Rectal smooth muscle tissue (tissue), 1 donor: ENCODE data around the gene DDX17.

ENCODE experiments used
- H3K27ac ChIP-seq: one replicate; pipeline ENCODE4 v1.7.0; 2013; ENCODE audit warnings: low read depth, low read length, inconsistent platforms
- H3K27me3 ChIP-seq: one replicate; pipeline ENCODE4 v1.7.0; 2013; ENCODE audit warnings: low read length; ENCODE audit not compliant: control insufficient read depth, insufficient read depth
- H3K36me3 ChIP-seq: one replicate; pipeline ENCODE4 v1.7.0; 2013; ENCODE audit warnings: low read length; ENCODE audit not compliant: control insufficient read depth, insufficient read depth
- H3K4me1 ChIP-seq: one replicate; pipeline ENCODE4 v1.7.0; 2013; ENCODE audit warnings: low read length; ENCODE audit not compliant: control insufficient read depth, insufficient read depth
- H3K4me3 ChIP-seq: one replicate; pipeline ENCODE4 v1.7.0; 2013; ENCODE audit warnings: low read length
- H3K9ac ChIP-seq: one replicate; pipeline ENCODE4 v1.7.0; 2013; ENCODE audit warnings: low read length

Gene DDX17

GRCh38 chr22:38489561-38490145, 16.5 kb downstream of the DDX17 start:
- Histone ChIP-seq H3K36me3 (peaks cover 66% of the 10 kb centered on the region), H3K27ac (no peak overlapping the region), H3K4me1 (peaks cover 7% of the 10 kb centered on the region), H3K27me3 (no peaks in the 10 kb centered on the region), H3K4me3 (no peak overlapping the region), H3K9ac (no peak overlapping the region)

GRCh38 chr22:38489142-38489541, 17.0 kb downstream of the DDX17 start:
- Histone ChIP-seq H3K4me1 (peaks cover 7% of the 10 kb centered on the region), H3K36me3 (peaks cover 61% of the 10 kb centered on the region), H3K4me3 (no peak overlapping the region), H3K27ac (no peak overlapping the region), H3K27me3 (no peaks in the 10 kb centered on the region), H3K9ac (no peak overlapping the region)

DNA sequence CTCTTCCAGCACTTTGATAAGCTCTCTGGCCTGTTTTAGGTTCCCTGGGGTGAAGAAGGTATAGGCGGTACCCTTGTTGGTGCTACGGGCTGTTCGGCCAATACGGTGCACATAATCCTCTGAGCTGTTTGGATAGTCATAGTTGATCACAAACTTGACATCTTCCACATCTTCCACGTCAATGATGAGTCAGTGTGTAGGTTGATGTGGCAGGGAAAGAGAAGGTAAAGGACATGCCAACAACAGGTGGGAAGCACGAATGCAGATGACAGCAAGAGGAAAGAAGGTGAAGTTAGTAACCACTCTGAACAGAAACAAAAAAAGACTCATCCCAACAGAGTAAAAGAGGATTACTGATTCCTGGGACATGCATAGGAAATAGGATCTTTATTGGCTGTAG, 18.2 kb downstream of the DDX17 start:
- Histone ChIP-seq H3K36me3 (peaks cover 58% of the 10 kb centered on the region), H3K4me1 (peaks cover 7% of the 10 kb centered on the region), H3K27ac (no peak overlapping the region), H3K4me3 (no peak overlapping the region), H3K9ac (no peak overlapping the region), H3K27me3 (no peaks in the 10 kb centered on the region)

GRCh38 chr22:38485783-38486182, 20.3 kb downstream of the DDX17 start:
- no peak overlapping the region for H3K9ac ChIP-seq
- no peak overlapping the region for H3K4me3 ChIP-seq
- no peaks in the 10 kb centered on the region for H3K27me3 ChIP-seq
- no peak overlapping the region for H3K27ac ChIP-seq
- peaks cover 4% of the 10 kb centered on the region for H3K4me1 ChIP-seq
- peaks cover 60% of the 10 kb centered on the region for H3K36me3 ChIP-seq

- Histone ChIP-seq H3K4me1 (no peaks in the 10 kb centered on the region), H3K27me3 (no peaks in the 10 kb centered on the region), H3K36me3 (peaks cover 50% of the 10 kb centered on the region), H3K27ac (no peak overlapping the region), H3K4me3 (no peak overlapping the region), H3K9ac (no peak overlapping the region)
Observed at GRCh38 chr22:38484244-38484643, 21.9 kb downstream of the DDX17 start.

- H3K4me3 ChIP-seq, result no peak overlapping the region
- H3K27ac ChIP-seq, result no peak overlapping the region
- no peaks in the 10 kb centered on the region for H3K4me1 ChIP-seq
- H3K27me3 ChIP-seq, result no peaks in the 10 kb centered on the region
- H3K36me3 ChIP-seq, result peaks cover 37% of the 10 kb centered on the region
- no peak overlapping the region for H3K9ac ChIP-seq
Observed at GRCh38 chr22:38482662-38483308, 23.3 kb downstream of the DDX17 start.

GRCh38 chr22:38481871-38482332, 24.2 kb downstream of the DDX17 start:
- Histone ChIP-seq H3K9ac (no peak overlapping the region), H3K4me1 (no peaks in the 10 kb centered on the region), H3K36me3 (peaks cover 34% of the 10 kb centered on the region), H3K27me3 (no peaks in the 10 kb centered on the region), H3K4me3 (no peak overlapping the region), H3K27ac (no peak overlapping the region)

DNA sequence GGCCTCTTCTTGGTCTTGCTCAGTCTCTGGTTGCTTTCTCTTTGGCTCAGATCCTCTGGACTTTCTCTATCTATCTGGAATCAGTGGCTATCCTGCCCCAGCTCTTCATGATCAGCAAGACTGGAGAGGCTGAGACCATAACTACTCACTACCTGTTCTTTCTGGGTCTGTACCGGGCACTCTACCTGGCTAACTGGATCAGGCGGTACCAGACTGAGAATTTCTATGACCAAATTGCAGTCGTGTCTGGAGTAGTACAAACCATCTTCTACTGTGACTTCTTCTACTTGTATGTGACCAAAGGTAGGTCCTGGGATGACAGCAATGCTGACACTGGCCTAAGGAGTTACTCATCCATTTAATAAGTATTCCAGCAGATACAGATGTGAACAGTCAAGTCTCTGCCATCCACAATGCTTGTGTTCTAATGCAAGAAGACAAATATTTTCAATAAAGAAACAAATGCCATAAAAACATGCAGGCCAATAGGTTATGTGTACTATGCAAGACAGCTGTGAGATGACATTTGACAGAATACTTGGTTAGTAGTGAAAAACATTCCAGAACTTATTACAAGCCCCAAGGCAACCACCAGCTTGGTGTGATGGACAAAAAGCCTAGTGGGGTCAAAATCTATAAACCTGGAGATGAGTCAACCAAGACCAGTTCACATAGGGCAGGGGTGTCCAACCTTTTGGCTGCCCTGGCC, 24.8 kb downstream of the DDX17 start:
- H3K36me3 ChIP-seq, result peaks cover 30% of the 10 kb centered on the region

GRCh38 chr22:38479096-38479837, 26.8 kb downstream of the DDX17 start:
- Histone ChIP-seq H3K4me1 (no peaks in the 10 kb centered on the region), H3K27ac (no peak overlapping the region)

More for the DNA sequence above, 24.8 kb downstream of the DDX17 start:
- H3K4me3 ChIP-seq, result no peak overlapping the region
- no peaks in the 10 kb centered on the region for H3K27me3 ChIP-seq
- no peak overlapping the region for H3K27ac ChIP-seq
- H3K9ac ChIP-seq, result no peak overlapping the region
- no peaks in the 10 kb centered on the region for H3K4me1 ChIP-seq

DNA sequence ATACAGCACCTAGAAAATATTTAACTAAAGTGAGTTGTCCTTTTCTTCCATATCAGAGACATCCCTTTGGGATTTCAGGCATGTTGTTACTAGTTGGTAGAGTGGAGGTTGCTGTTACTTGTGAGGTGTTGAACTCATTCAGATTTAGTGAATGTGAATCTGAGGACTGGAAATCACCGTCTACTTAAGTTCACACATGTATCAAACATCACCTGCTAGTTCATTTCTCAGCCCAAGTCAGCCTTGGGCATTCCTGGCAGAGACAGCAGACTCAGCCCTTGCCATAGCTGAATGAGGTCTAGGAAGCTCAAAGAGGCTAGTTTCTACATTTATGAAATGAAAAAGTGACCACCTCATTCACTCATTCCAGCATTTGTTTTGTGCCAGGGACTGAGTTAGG, 28.5 kb downstream of the DDX17 start:
- H3K4me1 ChIP-seq, result no peaks in the 10 kb centered on the region
- H3K27me3 ChIP-seq, result no peaks in the 10 kb centered on the region
- H3K4me3 ChIP-seq, result no peak overlapping the region
- H3K36me3 ChIP-seq, result peaks cover 11% of the 10 kb centered on the region
- no peak overlapping the region for H3K9ac ChIP-seq
- H3K27ac ChIP-seq, result no peak overlapping the region

More at GRCh38 chr22:38479096-38479837, 26.8 kb downstream of the DDX17 start:
- Histone ChIP-seq H3K4me3 (no peak overlapping the region), H3K27me3 (no peaks in the 10 kb centered on the region), H3K9ac (no peak overlapping the region), H3K36me3 (peaks cover 19% of the 10 kb centered on the region)

- Histone ChIP-seq H3K4me3 (no peak overlapping the region), H3K27ac (no peak overlapping the region), H3K4me1 (no peaks in the 10 kb centered on the region), H3K36me3 (no peaks in the 10 kb centered on the region), H3K9ac (no peak overlapping the region), H3K27me3 (no peaks in the 10 kb centered on the region)
Observed at GRCh38 chr22:38474003-38474607, 32.0 kb downstream of the DDX17 start.

- H3K27ac ChIP-seq, result no peak overlapping the region
- H3K4me3 ChIP-seq, result no peak overlapping the region
Observed at GRCh38 chr22:38471237-38471636, 34.9 kb downstream of the DDX17 start.

More at GRCh38 chr22:38471237-38471636, 34.9 kb downstream of the DDX17 start:
- peaks cover 3% of the 10 kb centered on the region for H3K4me1 ChIP-seq
- H3K9ac ChIP-seq, result no peak overlapping the region
- peaks cover 2% of the 10 kb centered on the region for H3K27me3 ChIP-seq
- H3K36me3 ChIP-seq, result no peaks in the 10 kb centered on the region
